GM15510 (cell line): ENCODE results near the gene UMAD1.

Source experiments
- POLR2A ChIP-seq: IDR thresholded peaks from 3 replicates; pipeline ENCODE4 v1.6.1; 2011; ENCODE audit warnings: borderline replicate concordance; ENCODE audit not compliant: insufficient read length; ENCODE audit errors: extremely low read depth

Gene UMAD1

DNA sequence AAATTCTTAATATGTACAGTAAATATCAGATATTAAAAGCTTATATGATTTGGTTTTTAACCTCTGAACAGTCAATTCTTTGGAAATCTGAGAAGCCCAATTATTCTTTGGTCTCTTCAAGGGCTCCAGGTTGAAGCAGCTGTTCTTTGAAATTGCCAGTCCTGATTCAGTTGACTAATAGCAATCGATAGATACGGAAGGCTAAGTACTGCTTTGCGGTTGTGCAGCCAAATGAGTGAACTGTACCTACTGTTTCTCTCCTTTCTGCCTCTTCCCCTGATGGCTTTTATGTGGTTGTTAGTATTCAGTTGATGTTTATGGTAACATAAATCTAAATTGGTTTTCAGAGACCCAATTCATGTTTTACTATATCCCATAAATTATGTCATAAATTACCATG, 181.0 kb downstream of the UMAD1 start:
- TF ChIP-seq POLR2A, result no peak

DNA sequence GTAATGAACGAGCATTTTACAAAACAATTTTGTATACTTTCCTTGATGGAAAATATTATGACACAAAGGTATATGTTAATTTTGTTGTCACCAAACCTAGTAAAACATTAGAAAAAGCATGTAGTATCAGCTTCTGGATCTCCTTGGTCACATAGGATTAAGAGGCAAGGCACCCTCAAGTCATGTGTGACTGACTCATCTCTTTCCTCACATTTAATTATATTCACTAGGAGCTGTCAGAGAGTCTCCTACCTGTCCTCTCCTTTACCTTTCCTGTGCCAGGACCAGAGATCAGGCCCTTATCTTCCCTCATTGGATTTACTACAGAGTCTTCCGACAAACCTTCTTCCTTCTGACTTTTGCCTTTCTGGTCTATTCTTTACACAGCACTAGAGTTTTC, 189.1 kb downstream of the UMAD1 start:
- TF ChIP-seq POLR2A, result no peak

DNA sequence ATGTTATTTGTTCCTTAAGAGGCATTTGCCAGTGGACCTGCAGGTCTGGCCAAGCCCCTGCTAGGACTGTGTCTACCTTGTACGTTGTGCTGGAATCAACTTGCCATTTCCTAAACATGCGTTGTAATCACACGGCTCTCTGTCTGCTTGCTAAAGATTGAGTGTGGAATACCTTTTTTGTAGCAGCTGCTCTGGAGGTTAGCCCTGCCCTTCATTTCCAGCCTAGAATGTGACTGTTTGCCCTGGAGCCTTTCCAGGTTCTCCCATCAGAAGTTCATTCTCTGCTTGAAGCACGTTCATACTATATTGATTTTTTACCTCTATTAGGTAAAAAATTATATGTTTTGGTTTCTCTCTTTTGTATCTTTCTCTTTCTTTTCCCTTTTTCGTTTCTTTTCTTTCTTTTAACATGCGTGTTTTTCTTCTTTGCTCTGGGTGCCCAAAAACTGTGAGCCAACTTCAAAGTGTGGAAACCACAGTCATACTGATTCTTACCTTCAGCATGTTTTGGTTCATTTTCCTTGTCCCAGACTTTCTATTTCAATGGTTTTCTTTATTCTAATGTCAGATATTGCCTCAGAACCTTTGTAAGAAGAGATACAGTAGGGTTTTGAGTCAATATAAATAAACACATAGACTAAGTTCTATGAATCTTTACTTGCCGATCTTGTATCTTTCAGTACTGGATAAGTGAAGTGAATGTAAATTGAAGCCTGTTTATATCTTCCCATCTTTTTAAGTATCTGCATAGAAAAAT, 189.7 kb downstream of the UMAD1 start:
- TF ChIP-seq POLR2A, result no peak

DNA sequence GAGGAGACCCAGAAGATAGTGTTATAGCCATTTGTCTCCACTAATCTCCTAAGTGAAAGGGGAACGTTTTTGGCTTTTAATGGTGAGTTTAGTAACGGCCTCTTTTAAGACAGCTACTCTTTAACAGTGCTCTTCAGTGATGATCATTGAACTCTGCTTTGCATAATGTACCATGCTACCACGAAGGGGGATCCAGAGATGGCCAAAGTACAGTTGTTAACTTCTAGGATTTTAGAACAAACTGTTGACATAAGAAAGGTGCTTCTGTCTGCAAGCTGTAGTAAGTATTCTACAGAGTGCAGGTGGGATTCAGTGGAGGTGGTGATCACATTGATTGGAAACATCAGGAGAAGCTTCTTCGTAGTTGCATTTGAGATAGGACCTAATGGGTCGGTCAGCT, 192.0 kb downstream of the UMAD1 start:
- TF ChIP-seq POLR2A, result no peak

DNA sequence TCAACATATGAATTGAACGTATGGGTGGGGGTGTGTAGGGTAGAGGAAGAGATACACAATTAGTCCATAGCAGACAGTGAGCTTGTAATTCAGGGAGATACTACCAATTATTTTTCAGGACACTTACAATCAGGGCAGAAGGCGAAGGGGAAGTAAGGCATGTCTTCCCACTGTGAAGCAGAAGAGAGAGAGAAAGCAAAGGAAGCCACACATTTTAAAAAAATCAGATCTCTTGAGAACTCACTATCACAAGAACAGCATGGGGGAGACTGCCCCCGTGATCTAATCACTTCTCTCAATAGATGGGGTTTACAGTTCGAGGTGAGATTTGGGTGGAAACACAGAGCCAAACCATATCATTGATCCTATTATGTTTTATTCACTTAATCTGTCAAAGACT, 194.2 kb downstream of the UMAD1 start:
- no peak for TF ChIP-seq POLR2A

DNA sequence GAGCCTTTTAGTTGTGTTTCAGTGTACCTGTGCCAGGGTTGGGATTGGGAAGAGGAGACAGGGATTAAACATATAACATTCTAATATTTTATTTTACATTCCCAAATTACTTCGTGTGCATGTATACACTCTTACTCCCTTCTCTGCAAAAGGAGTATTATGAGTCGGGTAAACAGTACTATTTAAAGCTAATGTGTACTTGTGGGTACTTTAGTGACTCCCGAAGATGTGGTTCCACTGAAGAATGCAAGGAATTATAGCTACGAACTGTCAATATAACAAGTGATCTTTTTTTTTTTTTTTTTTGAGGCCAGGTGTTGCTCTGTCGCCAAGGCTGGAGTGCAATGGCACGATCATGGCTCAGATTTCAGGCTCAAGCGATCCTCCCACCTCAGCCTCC, 200.5 kb downstream of the UMAD1 start:
- no peak for TF ChIP-seq POLR2A

DNA sequence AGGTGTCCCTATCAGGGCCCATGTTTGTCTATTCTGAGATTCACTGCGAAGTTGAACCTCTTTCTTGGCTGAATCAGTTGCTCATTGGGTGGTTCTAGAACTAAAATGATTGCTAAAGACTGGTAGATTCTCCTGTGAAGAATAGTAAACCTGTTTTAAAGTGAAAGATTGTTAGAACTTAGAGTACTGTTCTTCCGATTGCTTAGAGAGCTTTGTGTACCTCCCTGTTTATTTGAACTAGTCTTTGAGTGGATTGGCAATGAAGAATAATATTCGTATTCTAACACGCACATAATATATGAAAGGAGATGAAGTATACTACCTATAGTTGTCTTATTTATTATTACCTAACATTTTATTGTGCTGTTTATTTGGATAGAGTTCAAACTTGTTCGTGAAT, 202.7 kb downstream of the UMAD1 start:
- no peak for TF ChIP-seq POLR2A

DNA sequence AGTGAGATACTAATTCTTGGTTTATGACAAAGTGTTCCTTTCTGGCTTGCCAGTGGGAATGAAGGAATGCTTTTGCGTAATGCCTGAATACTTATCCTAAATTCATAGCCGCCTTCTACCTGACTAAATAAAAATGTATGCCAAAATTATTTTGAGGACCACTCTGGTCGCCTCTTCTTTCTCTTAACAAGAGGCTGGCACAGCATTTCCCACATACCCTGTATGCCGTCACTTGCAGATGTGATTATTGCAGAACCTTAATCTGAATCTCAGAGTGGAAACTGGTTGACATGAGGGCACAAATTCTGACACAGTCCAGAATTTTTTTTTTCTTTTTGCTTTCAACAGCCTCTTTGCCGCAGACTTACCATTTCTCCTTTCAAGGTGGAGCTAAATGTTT, 203.4 kb downstream of the UMAD1 start:
- TF ChIP-seq POLR2A, result no peak

DNA sequence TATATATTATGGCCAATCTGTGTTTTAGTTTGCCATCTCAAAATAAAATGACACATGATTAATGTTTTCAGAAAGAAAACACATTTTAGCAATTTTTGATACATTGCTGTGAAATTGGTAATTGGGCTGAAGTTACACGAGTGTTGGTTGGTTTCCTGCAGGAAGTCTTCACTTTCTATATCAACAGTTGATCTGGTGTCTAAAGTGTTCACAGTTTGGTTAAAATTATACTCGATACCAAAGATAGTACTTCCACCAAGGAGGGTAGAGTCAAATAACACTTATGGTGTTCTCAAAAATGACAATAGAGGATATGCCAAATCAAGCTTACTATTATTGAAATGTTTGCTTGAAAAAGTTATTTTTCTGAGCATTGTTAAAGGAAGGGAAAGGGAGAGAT, 207.7 kb downstream of the UMAD1 start:
- TF ChIP-seq POLR2A, result no peak

DNA sequence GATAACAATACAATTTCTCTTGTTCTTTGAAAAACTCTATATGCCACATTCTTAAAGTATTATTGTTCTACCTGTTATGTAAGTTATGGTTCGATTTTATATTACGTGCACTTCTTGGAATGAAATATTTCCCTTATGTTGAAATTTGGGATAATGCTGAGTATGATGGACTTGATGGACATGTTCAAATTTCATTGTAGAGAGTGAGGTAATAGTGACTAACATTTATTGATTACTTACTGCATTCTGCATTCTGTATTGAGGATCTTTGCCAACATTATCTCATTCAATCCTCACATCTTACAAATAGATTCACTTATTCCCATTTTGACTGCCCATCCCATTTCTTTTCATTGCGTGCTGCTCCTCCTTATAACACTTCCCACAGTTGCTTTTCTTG, 208.3 kb downstream of the UMAD1 start:
- TF ChIP-seq POLR2A, result no peak

DNA sequence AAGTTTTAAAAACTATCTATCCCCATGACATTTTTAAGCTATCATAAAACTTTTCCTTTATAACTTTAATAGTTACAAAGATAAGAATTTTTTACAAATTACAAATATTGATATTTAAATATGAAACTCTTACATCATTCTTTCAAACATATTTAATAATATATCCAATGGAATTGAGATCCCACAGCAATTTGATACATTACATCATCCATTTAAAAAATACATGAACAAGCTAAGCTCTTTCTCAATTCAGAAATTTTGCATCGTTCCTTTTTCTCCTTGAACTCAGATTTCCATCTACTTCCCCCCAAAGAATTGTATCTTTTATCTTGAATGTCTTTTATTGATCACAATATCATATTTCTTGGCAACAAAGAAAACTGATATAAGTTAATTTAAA, 209.6 kb downstream of the UMAD1 start:
- TF ChIP-seq POLR2A, result no peak

DNA sequence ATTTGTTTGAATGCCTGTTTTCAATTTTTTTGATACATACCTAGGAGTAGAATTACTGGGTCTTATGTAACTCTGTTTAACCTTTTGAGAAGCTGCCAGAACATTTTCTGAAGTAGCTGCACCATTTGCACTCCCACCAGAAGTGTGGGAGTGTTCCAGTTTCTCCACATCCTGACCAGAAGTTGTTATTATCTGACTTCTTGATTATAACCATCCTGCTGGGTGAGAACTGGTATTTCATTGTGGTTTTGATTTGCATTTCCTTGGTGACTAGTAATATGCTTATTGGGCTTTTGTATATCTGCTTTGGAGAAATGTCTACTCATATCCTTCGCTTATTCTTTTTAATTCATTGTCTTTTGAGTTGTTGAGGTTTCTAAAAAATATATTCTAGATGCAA, 210.8 kb downstream of the UMAD1 start:
- no peak for TF ChIP-seq POLR2A

DNA sequence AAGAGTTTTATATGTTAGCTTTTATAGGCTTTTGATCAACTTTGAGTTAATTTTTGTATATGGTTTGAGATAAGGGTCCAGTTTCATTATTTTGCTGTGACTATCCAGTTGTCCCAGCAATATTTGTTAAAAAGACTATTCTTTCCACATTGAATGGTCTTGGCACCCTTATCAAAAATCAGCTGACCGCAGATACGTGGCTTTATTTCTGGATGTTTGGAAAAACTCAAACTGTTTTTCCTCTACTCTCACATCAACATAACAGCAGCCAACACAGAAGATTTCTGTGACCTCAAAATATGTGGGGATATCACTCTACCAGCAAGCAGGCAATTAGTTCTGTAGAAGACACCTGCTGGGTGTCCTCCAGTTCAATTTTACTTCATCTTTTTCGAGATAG, 211.4 kb downstream of the UMAD1 start:
- no peak for TF ChIP-seq POLR2A

DNA sequence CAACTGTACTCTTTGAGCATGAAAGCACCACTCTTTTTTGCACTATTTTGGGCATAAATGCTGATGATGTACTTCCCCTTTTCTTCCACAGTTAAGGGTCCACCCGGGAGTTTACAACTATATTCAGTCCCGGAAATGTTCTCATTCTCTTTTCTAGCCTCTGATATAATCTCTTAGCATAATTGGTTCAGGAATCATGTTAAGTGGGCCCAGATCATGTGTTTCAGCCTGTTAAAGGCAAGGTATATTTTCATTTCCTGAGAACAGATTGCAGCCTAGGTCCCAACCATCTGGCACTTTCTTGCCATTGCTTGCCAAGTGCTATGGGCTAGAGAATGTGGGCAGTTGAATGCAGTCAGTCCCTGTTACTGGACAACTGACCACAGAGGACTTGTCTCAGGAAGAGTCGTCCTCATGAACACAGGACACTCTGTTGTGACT, 216.6 kb downstream of the UMAD1 start:
- no peak for TF ChIP-seq POLR2A

DNA sequence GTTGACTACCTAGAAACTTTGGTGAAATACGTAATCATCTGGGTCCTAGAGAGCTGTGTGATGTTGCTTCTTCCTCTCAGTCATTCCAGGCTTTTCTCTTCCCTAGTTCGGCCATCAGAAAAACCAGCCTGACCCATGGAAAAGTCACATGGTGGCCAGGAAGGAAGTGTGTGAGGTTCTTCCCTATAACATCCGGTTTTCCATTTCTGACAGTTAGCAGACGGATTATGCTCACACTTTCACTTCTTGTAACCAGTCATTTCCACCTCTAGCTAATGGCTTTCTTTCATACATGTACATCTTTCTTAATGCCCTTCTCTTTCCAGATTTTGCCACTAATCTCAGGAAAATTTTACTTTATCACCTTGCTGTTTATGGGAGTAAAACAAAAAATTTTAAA, 218.0 kb downstream of the UMAD1 start:
- no peak for TF ChIP-seq POLR2A

DNA sequence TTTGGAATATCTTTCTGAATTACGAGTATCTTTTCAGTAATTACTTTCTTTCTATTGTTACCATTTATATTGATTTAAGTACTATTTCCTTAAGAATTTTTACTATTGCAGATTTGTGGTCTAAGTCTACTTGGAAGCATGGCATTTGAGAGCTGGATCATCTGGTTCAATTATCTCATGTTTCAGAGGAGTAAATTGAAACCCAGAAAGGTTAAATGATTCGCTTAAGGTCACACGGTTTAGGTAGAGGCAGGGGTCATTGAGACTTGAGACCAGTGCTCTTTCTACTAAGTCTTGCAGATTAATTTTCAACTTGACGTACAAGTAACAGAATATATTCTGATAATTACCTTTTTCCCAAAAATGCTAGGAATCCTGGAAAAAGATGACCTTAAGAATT, 218.9 kb downstream of the UMAD1 start:
- TF ChIP-seq POLR2A, result no peak

DNA sequence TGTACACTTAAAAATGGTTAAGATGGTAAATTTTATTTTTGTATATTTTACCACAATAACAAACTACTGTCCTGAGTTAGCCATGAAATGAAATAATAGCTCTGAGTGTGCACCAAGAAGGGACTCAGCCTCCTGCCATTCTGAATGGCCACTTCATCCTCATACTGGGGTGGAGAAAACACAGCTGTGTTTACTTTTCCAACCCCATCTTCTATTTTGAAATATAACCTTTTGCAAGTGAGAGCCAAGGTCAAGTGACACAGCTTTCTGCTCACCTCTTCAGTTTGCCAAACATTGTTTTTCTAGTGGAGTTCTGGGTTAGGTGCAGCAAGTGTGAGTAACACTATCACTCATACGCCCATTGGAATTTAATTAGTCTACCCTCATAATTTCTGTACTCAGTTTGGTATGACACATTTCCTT, 220.7 kb downstream of the UMAD1 start:
- TF ChIP-seq POLR2A, result no peak
